ENCODE measurements around the gene TIE1.

DNA sequence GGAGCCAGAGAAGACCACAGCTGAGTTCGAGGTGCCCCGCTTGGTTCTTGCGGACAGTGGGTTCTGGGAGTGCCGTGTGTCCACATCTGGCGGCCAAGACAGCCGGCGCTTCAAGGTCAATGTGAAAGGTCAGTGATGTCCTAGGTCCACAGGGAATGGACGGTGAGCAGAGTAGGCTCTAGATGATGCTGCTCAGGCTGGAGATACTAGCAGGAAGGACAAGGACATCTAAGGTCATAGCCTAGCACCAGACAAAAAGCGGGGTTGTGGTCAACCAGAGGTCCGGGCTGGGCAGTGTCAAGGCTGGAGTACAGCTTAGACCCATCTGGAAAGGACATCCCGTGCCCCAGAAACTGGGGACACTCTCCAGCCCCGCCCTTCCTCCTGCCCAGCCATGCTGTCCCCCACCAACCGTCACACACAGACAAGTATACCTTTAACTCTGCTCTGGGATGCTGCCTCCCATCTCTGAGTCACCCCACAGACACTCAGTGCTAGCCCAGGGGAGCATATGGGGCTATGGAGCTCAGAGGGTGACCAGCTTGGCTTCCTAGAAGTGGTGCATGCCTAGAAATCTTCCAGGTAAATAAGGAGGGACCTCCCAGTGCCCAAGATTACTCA is 8.7 kb downstream of the TIE1 start:
- TF ChIP-seq, protein P1, sequence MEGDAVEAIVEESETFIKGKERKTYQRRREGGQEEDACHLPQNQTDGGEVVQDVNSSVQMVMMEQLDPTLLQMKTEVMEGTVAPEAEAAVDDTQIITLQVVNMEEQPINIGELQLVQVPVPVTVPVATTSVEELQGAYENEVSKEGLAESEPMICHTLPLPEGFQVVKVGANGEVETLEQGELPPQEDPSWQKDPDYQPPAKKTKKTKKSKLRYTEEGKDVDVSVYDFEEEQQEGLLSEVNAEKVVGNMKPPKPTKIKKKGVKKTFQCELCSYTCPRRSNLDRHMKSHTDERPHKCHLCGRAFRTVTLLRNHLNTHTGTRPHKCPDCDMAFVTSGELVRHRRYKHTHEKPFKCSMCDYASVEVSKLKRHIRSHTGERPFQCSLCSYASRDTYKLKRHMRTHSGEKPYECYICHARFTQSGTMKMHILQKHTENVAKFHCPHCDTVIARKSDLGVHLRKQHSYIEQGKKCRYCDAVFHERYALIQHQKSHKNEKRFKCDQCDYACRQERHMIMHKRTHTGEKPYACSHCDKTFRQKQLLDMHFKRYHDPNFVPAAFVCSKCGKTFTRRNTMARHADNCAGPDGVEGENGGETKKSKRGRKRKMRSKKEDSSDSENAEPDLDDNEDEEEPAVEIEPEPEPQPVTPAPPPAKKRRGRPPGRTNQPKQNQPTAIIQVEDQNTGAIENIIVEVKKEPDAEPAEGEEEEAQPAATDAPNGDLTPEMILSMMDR (conservative IDR thresholded peaks at IDR 0.05): no peak
- no peak for TF ChIP-seq EZH2 (IDR thresholded peaks at IDR 0.05; ENCODE audit: low read depth)
